ENCODE results near the gene UBL3.

The UBL3 gene

DNA sequence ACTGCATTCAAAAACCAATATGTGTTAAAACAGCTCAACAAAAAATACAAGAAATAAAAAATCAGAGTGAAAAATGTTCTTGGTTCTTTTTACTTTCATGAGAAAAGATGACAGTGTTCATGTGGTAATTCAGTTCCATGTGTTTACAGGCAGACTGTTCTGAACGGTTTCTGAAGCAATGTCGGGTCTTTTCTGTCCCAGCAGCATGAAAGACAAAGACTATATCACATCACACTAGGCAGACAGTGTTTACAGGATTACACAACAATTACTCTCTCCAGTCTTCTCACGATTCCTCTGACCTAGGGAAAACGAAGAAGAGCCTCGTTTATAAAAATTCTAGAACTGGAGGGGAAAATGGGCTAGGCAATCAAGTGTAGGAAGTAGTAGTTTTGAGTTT lies 83.4 kb downstream of the UBL3 start:
- H3K9me3 ChIP-seq (ENCODE audit: control insufficient read depth, low read length), result no peaks in the 10 kb centered on the region
- no peaks in the 10 kb centered on the region for H3K27me3 ChIP-seq (ENCODE audit: control insufficient read depth, insufficient read depth, low read length)
- no peak overlapping the region for H3K4me3 ChIP-seq (ENCODE audit: low read length)
- H3K4me1 ChIP-seq (ENCODE audit: control insufficient read depth, insufficient read depth, low read length), result no peaks in the 10 kb centered on the region
- peaks cover under 1% of the 10 kb centered on the region for H3K36me3 ChIP-seq (ENCODE audit: control insufficient read depth, insufficient read depth, low read length)
- H3K9ac ChIP-seq (ENCODE audit: low read length), result no peak overlapping the region

- no peaks in the 10 kb centered on the region for H3K36me3 ChIP-seq (ENCODE audit: control insufficient read depth, insufficient read depth, low read length)
- H3K4me1 ChIP-seq (ENCODE audit: control insufficient read depth, insufficient read depth, low read length), result no peaks in the 10 kb centered on the region
- H3K27me3 ChIP-seq (ENCODE audit: control insufficient read depth, insufficient read depth, low read length), result no peaks in the 10 kb centered on the region
- no peaks in the 10 kb centered on the region for H3K9me3 ChIP-seq (ENCODE audit: control insufficient read depth, low read length)
- H3K4me3 ChIP-seq (ENCODE audit: low read length), result no peak overlapping the region
- H3K9ac ChIP-seq (ENCODE audit: low read length), result no peak overlapping the region
Measured at GRCh38 chr13:29763436-29764180, 86.8 kb downstream of the UBL3 start.

DNA sequence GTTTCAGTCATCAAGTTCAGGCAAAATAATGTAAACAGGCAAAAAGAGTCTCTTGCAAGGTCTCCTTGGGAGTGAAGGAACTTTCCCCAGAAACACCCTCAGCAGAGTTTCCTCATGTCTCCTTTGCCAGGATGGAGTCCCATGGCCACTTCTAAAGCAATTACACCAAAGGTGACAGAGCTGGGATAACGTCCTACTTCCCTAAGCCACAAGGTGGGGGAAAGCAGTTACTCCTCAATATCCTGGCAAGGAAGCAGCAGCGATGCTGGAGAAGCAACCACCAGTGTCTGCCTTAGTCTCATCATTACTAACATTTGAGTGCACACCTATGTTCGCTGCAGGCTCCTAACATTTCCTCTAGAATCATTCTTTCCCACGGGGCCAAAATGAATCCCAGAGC lies 88.6 kb downstream of the UBL3 start:
- Histone ChIP-seq H3K9ac (ENCODE audit: low read length) (no peak overlapping the region), H3K4me3 (ENCODE audit: low read length) (no peak overlapping the region), H3K27me3 (ENCODE audit: control insufficient read depth, insufficient read depth, low read length) (no peaks in the 10 kb centered on the region), H3K9me3 (ENCODE audit: control insufficient read depth, low read length) (no peaks in the 10 kb centered on the region), H3K36me3 (ENCODE audit: control insufficient read depth, insufficient read depth, low read length) (no peaks in the 10 kb centered on the region), H3K4me1 (ENCODE audit: control insufficient read depth, insufficient read depth, low read length) (no peaks in the 10 kb centered on the region)

GRCh38 chr13:29761160-29761559 lies 89.3 kb downstream of the UBL3 start:
- H3K27me3 ChIP-seq (ENCODE audit: control insufficient read depth, insufficient read depth, low read length), result no peaks in the 10 kb centered on the region
- no peaks in the 10 kb centered on the region for H3K36me3 ChIP-seq (ENCODE audit: control insufficient read depth, insufficient read depth, low read length)
- H3K9me3 ChIP-seq (ENCODE audit: control insufficient read depth, low read length), result no peaks in the 10 kb centered on the region
- H3K4me1 ChIP-seq (ENCODE audit: control insufficient read depth, insufficient read depth, low read length), result no peaks in the 10 kb centered on the region
- H3K4me3 ChIP-seq (ENCODE audit: low read length), result no peak overlapping the region
- H3K9ac ChIP-seq (ENCODE audit: low read length), result no peak overlapping the region

DNA sequence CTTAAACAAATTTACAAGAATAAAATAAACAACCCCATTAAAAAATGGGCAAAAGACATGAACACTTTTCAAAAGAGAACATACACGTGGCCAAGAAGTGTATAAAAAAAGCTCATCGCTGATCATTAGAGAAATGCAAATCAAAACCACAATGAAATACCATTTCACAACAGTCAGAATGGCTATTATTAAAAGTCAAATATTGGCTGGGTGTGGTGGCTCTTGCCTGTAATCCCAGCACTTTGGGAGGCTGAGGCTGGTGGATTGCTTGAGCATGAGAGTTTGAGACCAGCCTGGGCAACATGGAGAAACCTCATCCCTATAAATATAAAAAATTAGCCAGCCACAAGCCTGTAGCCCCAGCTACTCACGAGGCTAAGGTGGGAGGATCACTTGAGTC lies 89.9 kb downstream of the UBL3 start:
- Histone ChIP-seq H3K4me3 (ENCODE audit: low read length) (no peak overlapping the region), H3K27me3 (ENCODE audit: control insufficient read depth, insufficient read depth, low read length) (no peaks in the 10 kb centered on the region), H3K9me3 (ENCODE audit: control insufficient read depth, low read length) (no peaks in the 10 kb centered on the region), H3K9ac (ENCODE audit: low read length) (no peak overlapping the region), H3K4me1 (ENCODE audit: control insufficient read depth, insufficient read depth, low read length) (no peaks in the 10 kb centered on the region), H3K36me3 (ENCODE audit: control insufficient read depth, insufficient read depth, low read length) (no peaks in the 10 kb centered on the region)

DNA sequence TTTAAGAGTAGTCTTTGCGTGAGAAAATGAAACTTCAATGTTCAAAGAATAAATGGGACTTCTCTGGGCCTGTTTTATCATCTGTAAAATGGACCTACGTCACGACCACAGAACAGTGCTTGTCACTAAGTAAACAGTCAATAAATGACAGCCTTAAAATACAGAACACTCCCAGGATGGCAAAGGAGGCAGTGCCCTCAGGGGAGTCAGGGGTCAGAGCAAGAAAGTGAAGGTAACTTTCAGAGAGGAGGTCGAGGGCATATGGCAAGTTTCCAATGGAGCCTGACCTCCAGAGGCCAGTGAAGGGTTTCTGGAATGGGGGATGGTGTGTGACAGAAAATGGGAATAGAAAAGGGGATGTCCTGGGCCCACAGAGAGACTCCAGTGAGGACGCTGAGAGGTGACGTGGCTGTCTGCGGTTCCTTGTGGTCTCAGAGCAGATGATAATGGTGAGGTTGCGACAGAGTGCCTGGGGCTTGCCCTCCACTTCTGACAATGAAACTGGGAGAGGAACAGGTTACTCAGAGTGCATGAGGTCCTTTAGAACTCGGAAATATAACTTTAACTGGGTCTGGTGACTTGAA lies 91.8 kb downstream of the UBL3 start:
- Histone ChIP-seq H3K4me1 (ENCODE audit: control insufficient read depth, insufficient read depth, low read length) (no peaks in the 10 kb centered on the region), H3K9me3 (ENCODE audit: control insufficient read depth, low read length) (no peaks in the 10 kb centered on the region), H3K27me3 (ENCODE audit: control insufficient read depth, insufficient read depth, low read length) (no peaks in the 10 kb centered on the region), H3K9ac (ENCODE audit: low read length) (no peak overlapping the region), H3K4me3 (ENCODE audit: low read length) (no peak overlapping the region), H3K36me3 (ENCODE audit: control insufficient read depth, insufficient read depth, low read length) (no peaks in the 10 kb centered on the region)

DNA sequence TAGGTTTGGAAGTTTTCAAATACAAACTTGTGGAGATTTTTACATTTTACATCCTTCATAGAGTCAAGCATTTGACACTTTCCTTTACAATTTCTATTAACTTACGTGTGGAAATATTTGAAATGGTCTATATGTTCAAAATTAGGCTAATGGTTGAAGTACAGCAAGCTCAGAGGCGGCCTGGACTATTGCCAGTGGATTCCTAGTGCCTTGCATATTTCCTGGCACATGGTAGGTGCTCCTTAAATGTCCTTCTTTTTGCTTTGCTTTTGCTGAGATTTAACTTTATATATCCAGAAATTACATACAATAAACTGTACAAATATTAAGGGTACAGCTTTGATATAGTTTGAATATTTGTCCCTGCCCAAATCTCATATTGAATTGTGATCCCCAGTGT lies 93.9 kb downstream of the UBL3 start:
- no peak overlapping the region for H3K9ac ChIP-seq (ENCODE audit: low read length)
- no peaks in the 10 kb centered on the region for H3K36me3 ChIP-seq (ENCODE audit: control insufficient read depth, insufficient read depth, low read length)
- no peak overlapping the region for H3K4me3 ChIP-seq (ENCODE audit: low read length)
- no peaks in the 10 kb centered on the region for H3K27me3 ChIP-seq (ENCODE audit: control insufficient read depth, insufficient read depth, low read length)
- no peaks in the 10 kb centered on the region for H3K4me1 ChIP-seq (ENCODE audit: control insufficient read depth, insufficient read depth, low read length)
- no peaks in the 10 kb centered on the region for H3K9me3 ChIP-seq (ENCODE audit: control insufficient read depth, low read length)

- H3K4me3 ChIP-seq (ENCODE audit: low read length), result no peak overlapping the region
- H3K9me3 ChIP-seq (ENCODE audit: control insufficient read depth, low read length), result no peaks in the 10 kb centered on the region
- H3K27me3 ChIP-seq (ENCODE audit: control insufficient read depth, insufficient read depth, low read length), result no peaks in the 10 kb centered on the region
- no peaks in the 10 kb centered on the region for H3K4me1 ChIP-seq (ENCODE audit: control insufficient read depth, insufficient read depth, low read length)
- H3K36me3 ChIP-seq (ENCODE audit: control insufficient read depth, insufficient read depth, low read length), result no peaks in the 10 kb centered on the region
- H3K9ac ChIP-seq (ENCODE audit: low read length), result no peak overlapping the region
Measured at GRCh38 chr13:29754473-29754806, 96.0 kb downstream of the UBL3 start.

DNA sequence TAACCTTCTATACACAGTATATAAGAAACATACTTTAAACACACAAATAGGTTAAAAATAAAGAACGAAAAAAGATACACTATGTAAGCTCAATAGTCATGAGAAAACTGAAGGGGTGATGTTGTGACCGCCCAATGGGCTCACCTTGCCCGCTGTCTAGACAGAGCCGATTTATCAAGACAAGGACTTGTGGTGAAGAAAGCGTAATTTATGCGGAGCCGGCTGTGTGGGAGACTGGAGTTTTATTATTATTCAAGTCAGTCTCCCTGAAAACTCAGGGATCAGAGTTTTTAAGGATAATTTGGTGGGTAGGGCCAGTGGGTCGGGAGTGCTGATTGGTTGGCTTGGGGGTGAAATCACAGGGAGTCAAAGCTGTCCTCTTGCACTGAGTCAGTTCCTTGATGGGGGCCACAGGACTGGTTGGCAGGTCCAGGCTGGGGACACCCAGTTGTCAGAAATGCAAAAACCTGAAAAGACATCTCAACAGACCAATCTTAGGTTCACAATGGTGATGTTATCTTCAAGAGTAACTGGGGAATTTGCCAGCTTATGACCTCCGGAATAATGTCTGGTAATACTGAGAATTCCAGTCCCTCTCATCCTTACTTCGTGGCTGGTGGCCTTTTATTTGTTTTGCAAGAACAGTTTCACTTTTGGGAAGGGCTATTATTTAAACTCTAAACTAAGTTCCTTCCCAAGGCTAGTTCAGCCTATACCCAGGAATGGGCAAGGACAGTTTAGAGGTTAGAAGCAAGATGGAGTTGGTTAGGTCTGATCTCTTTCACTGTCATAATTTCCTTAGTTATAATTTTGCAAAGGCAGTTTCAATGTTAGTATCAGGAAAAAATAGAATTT lies 96.6 kb downstream of the UBL3 start:
- H3K9me3 ChIP-seq (ENCODE audit: control insufficient read depth, low read length), result no peaks in the 10 kb centered on the region
- H3K9ac ChIP-seq (ENCODE audit: low read length), result no peak overlapping the region
- H3K36me3 ChIP-seq (ENCODE audit: control insufficient read depth, insufficient read depth, low read length), result no peaks in the 10 kb centered on the region
- no peaks in the 10 kb centered on the region for H3K4me1 ChIP-seq (ENCODE audit: control insufficient read depth, insufficient read depth, low read length)
- no peak overlapping the region for H3K4me3 ChIP-seq (ENCODE audit: low read length)
- H3K27me3 ChIP-seq (ENCODE audit: control insufficient read depth, insufficient read depth, low read length), result no peaks in the 10 kb centered on the region

GRCh38 chr13:29752175-29752574 lies 98.2 kb downstream of the UBL3 start:
- H3K27me3 ChIP-seq (ENCODE audit: control insufficient read depth, insufficient read depth, low read length), result no peaks in the 10 kb centered on the region
- H3K9ac ChIP-seq (ENCODE audit: low read length), result no peak overlapping the region
- no peaks in the 10 kb centered on the region for H3K36me3 ChIP-seq (ENCODE audit: control insufficient read depth, insufficient read depth, low read length)
- no peak overlapping the region for H3K4me3 ChIP-seq (ENCODE audit: low read length)
- H3K9me3 ChIP-seq (ENCODE audit: control insufficient read depth, low read length), result no peaks in the 10 kb centered on the region
- H3K4me1 ChIP-seq (ENCODE audit: control insufficient read depth, insufficient read depth, low read length), result no peaks in the 10 kb centered on the region

GRCh38 chr13:29750183-29750530 lies 100.3 kb downstream of the UBL3 start:
- Histone ChIP-seq H3K27me3 (ENCODE audit: control insufficient read depth, insufficient read depth, low read length) (no peaks in the 10 kb centered on the region), H3K9ac (ENCODE audit: low read length) (no peak overlapping the region), H3K4me3 (ENCODE audit: low read length) (no peak overlapping the region), H3K4me1 (ENCODE audit: control insufficient read depth, insufficient read depth, low read length) (no peaks in the 10 kb centered on the region), H3K9me3 (ENCODE audit: control insufficient read depth, low read length) (no peaks in the 10 kb centered on the region), H3K36me3 (ENCODE audit: control insufficient read depth, insufficient read depth, low read length) (no peaks in the 10 kb centered on the region)

- no peaks in the 10 kb centered on the region for H3K9me3 ChIP-seq (ENCODE audit: control insufficient read depth, low read length)
- H3K4me3 ChIP-seq (ENCODE audit: low read length), result no peak overlapping the region
- H3K27me3 ChIP-seq (ENCODE audit: control insufficient read depth, insufficient read depth, low read length), result no peaks in the 10 kb centered on the region
- no peaks in the 10 kb centered on the region for H3K36me3 ChIP-seq (ENCODE audit: control insufficient read depth, insufficient read depth, low read length)
- no peak overlapping the region for H3K9ac ChIP-seq (ENCODE audit: low read length)
- H3K4me1 ChIP-seq (ENCODE audit: control insufficient read depth, insufficient read depth, low read length), result no peaks in the 10 kb centered on the region
Measured at GRCh38 chr13:29749401-29750182, 100.8 kb downstream of the UBL3 start.

Measured in mucosa of stomach (tissue), 1 donor.